HepG2 (cell line): Measurements from ENCODE around the gene GPR33. TPM values are rescaled to one million over a fixed set of nuclear protein-coding genes. Genes with fewer than 3 reads are reported as not detected.

Experiments used
- ATAC-seq: fragments of 200-7000 bp; cut with Tn5 transposase; 3 replicates; pipeline ENCODE4 v1.9.1; 2020; ENCODE audit warnings: mild to moderate bottlenecking, moderate library complexity
- BruUV-seq: library from RNA; stranded (reverse); fragments of 400-500 nt; replicated peaks from 2 replicates; lab custom pipeline; 2021; lab: Mats Ljungman, UMichigan
- CTCF ChIA-PET: fragments of 300-600 bp; formaldehyde crosslinking; extraction: SDS; loops from one replicate; lab custom pipeline; 2021; ENCODE audit warnings: low total read pairs, inconsistent platforms, low intra/inter-chr PET ratio; lab: Yijun Ruan, JAX
- POLR2A ChIA-PET: fragments of 350-600 bp; sonication (Branson Sonifier 250); formaldehyde crosslinking; loops from one replicate; lab custom pipeline; 2020; ENCODE audit warnings: antibody characterized with exemption, inconsistent platforms; lab: Yijun Ruan, JAX
- DNase-seq: peaks from one replicate; pipeline ENCODE4 v3.0.0-alpha.2; 2015; ENCODE audit warnings: low spot score
- FAIRE-seq: peaks from 3 replicates; lab custom pipeline; 2011; peaks lifted over from hg19 to GRCh38; lab: Jason Lieb, UNC
- H2AFZ ChIP-seq: one replicate; pipeline ENCODE4 v1.6.1; 2011; ENCODE audit warnings: low read length, inconsistent platforms
- H3K27ac ChIP-seq: fragments of 300-600 bp; 3 replicates; pipeline ENCODE4 v1.8.0; 2011; ENCODE audit warnings: mixed run types, mild to moderate bottlenecking, mixed read lengths, low read length, inconsistent platforms; ENCODE audit not compliant: insufficient read depth; ENCODE audit errors: extremely low read length
- H3K27me3 ChIP-seq, 2 experiments: fragments of 200-600 bp in 1 of 2; 2 replicates in 1 of 2; 3 replicates in 1 of 2; pipeline versions ENCODE4 v1.6.0 to v1.8.0; 2011; ENCODE audit warnings: low read length in 2 of 2, mild to moderate bottlenecking in 2 of 2, moderate library complexity in 2 of 2, inconsistent platforms in 1 of 2; ENCODE audit not compliant: insufficient read depth in 2 of 2, control insufficient read depth in 1 of 2
- H3K36me3 ChIP-seq, 2 experiments: fragments of 200-600 bp in 1 of 2; replicated peaks in 1 of 2; 2 replicates in 1 of 2; 3 replicates in 1 of 2; pipeline versions ENCODE4 v1.5.1 to v1.8.0; 2011; ENCODE audit warnings: low read length in 2 of 2, inconsistent platforms in 1 of 2; ENCODE audit not compliant: insufficient read depth in 2 of 2, control insufficient read depth in 1 of 2
- H3K4me1 ChIP-seq: 2 replicates; pipeline ENCODE4 v1.5.1; 2012; ENCODE audit warnings: low read length, inconsistent platforms; ENCODE audit not compliant: insufficient read depth
- H3K4me2 ChIP-seq: 2 replicates; pipeline ENCODE4 v1.6.0; 2011; ENCODE audit warnings: low read depth, low read length, inconsistent platforms
- H3K4me3 ChIP-seq, 3 experiments: fragments of 200-600 bp in 1 of 3; sonication (generic), shearing (Covaris generic) in 1 of 3; replicated peaks in 1 of 3; 2 replicates each; pipeline ENCODE4 v1.5.1; 2011 to 2016; ENCODE audit warnings: low read length in 3 of 3, inconsistent platforms in 2 of 3, low read depth in 2 of 3, mild to moderate bottlenecking in 2 of 3, control low read depth in 1 of 3, mixed read lengths in 1 of 3; ENCODE audit not compliant: insufficient read depth in 1 of 3
- H3K79me2 ChIP-seq: one replicate; pipeline ENCODE4 v1.6.1; 2011; ENCODE audit warnings: low read length, inconsistent platforms; ENCODE audit not compliant: insufficient read depth
- H3K9ac ChIP-seq: 2 replicates; pipeline ENCODE4 v1.6.0; 2011; ENCODE audit warnings: mild to moderate bottlenecking, low read depth, low read length, inconsistent platforms; ENCODE audit not compliant: insufficient read depth
- H3K9me3 ChIP-seq: 2 replicates; pipeline ENCODE4 v1.5.1; 2012; ENCODE audit warnings: mild to moderate bottlenecking, low read length
- H4K20me1 ChIP-seq: 2 replicates; pipeline ENCODE4 v1.6.0; 2011; ENCODE audit warnings: inconsistent platforms, mild to moderate bottlenecking, low read length, moderate library complexity; ENCODE audit not compliant: insufficient read depth
- ADNP ChIP-seq: sonication (generic); formaldehyde crosslinking; IDR thresholded peaks from 2 replicates; pipeline ENCODE4 v1.4.0; 2020; ENCODE audit warnings: missing genetic modification reagents
- ATF3 ChIP-seq: sonication (generic); formaldehyde crosslinking; IDR thresholded peaks from 2 replicates; pipeline ENCODE4 v1.4.0; 2020; ENCODE audit warnings: missing genetic modification reagents
- CAMTA2 ChIP-seq: sonication (generic); formaldehyde crosslinking; IDR thresholded peaks from 2 replicates; pipeline ENCODE4 v1.4.0; 2020; ENCODE audit warnings: mild to moderate bottlenecking, missing genetic modification reagents, borderline replicate concordance
- HNF4G ChIP-seq, 2 experiments: sonication (generic) in 1 of 2; formaldehyde crosslinking in 1 of 2; IDR thresholded peaks; 2 replicates each; pipeline versions ENCODE4 v1.4.0 to v1.6.1; 2011 to 2020; ENCODE audit warnings: borderline replicate concordance in 2 of 2, low read depth in 2 of 2, mild to moderate bottlenecking in 2 of 2, low read length in 1 of 2, missing genetic modification reagents in 1 of 2, moderate library complexity in 1 of 2
- RFX1 ChIP-seq: fragments of 450-650 bp; IDR thresholded peaks from 2 replicates; pipeline ENCODE4 v1.6.1; 2017
- ZNF552 ChIP-seq: sonication (generic); formaldehyde crosslinking; IDR thresholded peaks from 2 replicates; pipeline ENCODE4 v1.9.0; 2022; ENCODE audit warnings: missing genetic modification reagents, mild to moderate bottlenecking, borderline replicate concordance
- ZNF619 ChIP-seq: sonication (generic); formaldehyde crosslinking; IDR thresholded peaks from 2 replicates; pipeline ENCODE4 v1.4.0; 2020; ENCODE audit warnings: mild to moderate bottlenecking, missing genetic modification reagents
- ZNF7 ChIP-seq: IDR thresholded peaks from 2 replicates; pipeline ENCODE4 v1.6.1; 2016; ENCODE audit warnings: missing biosample characterization, missing genetic modification reagents
- WGBS: methylation state at CpG from one replicate; pipeline ENCODE4 v1.1.6; 2017; ENCODE audit warnings: low lambda C conversion rate; 5-methylcytosine and 5-hydroxymethylcytosine counted together
- in situ Hi-C: cut with HindIII; loops from 2 replicates; pipeline ENCODE4 v1.10.0; 2017; ENCODE audit warnings: low pct_unique_long_range_greater_than_20kb; ENCODE audit not compliant: extremely low pct_ligation_motif_present
- intact Hi-C: fragments of 100-400 bp; cut with micrococcal nuclease; formaldehyde crosslinking; loops from one replicate; pipeline ENCODE4 v1.10.0; 2022; ENCODE audit not compliant: unreplicated experiment
- polyA plus RNA-seq, 8 experiments: library from polyadenylated mRNA; depleted of rRNA in 3 of 8; stranded (reverse) in 7 of 8; unstranded in 1 of 8; fragments of >200 nt; fragmentation: Illumina TruSeq in 4 of 8; extraction: Trizol in 4 of 8; gene quantifications; 2 replicates each; pipeline versions ENCODE4 v1.2.1 to v1.2.3, GENCODE V29; 2011 to 2016; ENCODE audit warnings: low read depth in 4 of 8, missing spikeins in 1 of 8, mixed read lengths in 1 of 8; ENCODE audit not compliant: insufficient read depth in 1 of 8
- total RNA-seq, 5 experiments: library from RNA; depleted of rRNA; stranded (reverse); fragments of >200 nt; fragmentation: Illumina TruSeq; extraction: Trizol; gene quantifications; 2 replicates each; pipeline ENCODE4 v1.2.3, GENCODE V29; 2016; ENCODE audit warnings: low read depth in 1 of 5
- TF ChIP-seq, protein P1 (sequence below): sonication (generic); formaldehyde crosslinking; IDR thresholded peaks from 2 replicates; pipeline ENCODE4 v1.8.1; 2023; ENCODE audit warnings: mild to moderate bottlenecking, missing genetic modification reagents
- TF ChIP-seq, protein P2 (sequence below): sonication (generic); formaldehyde crosslinking; IDR thresholded peaks from 2 replicates; pipeline ENCODE4 v1.9.0; 2021; ENCODE audit warnings: missing genetic modification reagents, borderline replicate concordance
- TF ChIP-seq, protein P3 (sequence below): sonication (generic); formaldehyde crosslinking; IDR thresholded peaks from 2 replicates; pipeline ENCODE4 v1.4.0; 2020; ENCODE audit warnings: mild to moderate bottlenecking, missing genetic modification reagents
- TF ChIP-seq, protein P4 (sequence below): sonication (generic); formaldehyde crosslinking; IDR thresholded peaks from 2 replicates; pipeline ENCODE4 v1.5.1; 2020; ENCODE audit warnings: mild to moderate bottlenecking, missing genetic modification reagents, moderate library complexity
- TF ChIP-seq, protein P5 (sequence below): sonication (generic); formaldehyde crosslinking; IDR thresholded peaks from 2 replicates; pipeline ENCODE4 v1.4.0; 2020; ENCODE audit warnings: missing genetic modification reagents, low read depth, mild to moderate bottlenecking, borderline replicate concordance

Gene GPR33
- total and polyA plus RNA-seq, 2 of the 13 experiments (the other 11 are each of a cell fraction or from before 2014, with no cell fraction given) = not detected

GRCh38 chr14:31456841-31457664 lies 30.8 kb downstream of the GPR33 start, which contains the start of gene DTD2:
DTD2 (minus strand) TSS chr14:31457506; CDS start chr14:31457393, 113 bp downstream.
- peak within 1 kb of the TSS; percentile 93 for H3K4me2 ChIP-seq
- CTCF ChIA-PET = no interaction called here
- peaks cover 21% of the 10 kb centered on the region for H3K4me1 ChIP-seq
- peak within 1 kb of the TSS; percentile 74 to 88 (median 84) for H3K4me3 ChIP-seq
- in situ Hi-C loops = loop anchor here (5.0 kb wide), 1 partner anchor 35 kb away; the partner anchor contains the start of gene HEATR5A
- POLR2A ChIA-PET = interaction anchor here (0.5 to 4.4 kb wide), 36 partner anchors 8 to 835 kb away, joined by 3 to 181 read pairs (median 4); partner anchors contain the start of genes ARHGAP5, HEATR5A, HECTD1 and NUBPL
- H3K36me3 ChIP-seq = peaks cover 3 to 4% of the 10 kb centered on the region in 2 experiments; a peak in 3 of 5 replicates
- ATAC-seq (peak; percentile 98), FAIRE-seq (peak; percentile 32), DNase-seq (peak; percentile 98)
- H3K27me3 ChIP-seq = no peaks in the 10 kb centered on the region; a peak in 1 of 5 replicates
- H3K9me3 ChIP-seq = no peaks in the 10 kb centered on the region
- intact Hi-C loops = loop anchor here (1.0 to 5.0 kb wide), 7 partner anchors 37 to 800 kb away; partner anchors contain the start of genes HEATR5A, HECTD1, NUBPL and RNU6-7
- no peaks in the 10 kb centered on the region for H4K20me1 ChIP-seq
- H3K79me2 ChIP-seq = peaks cover 11% of the 10 kb centered on the region
- H2AFZ ChIP-seq = peak within 1 kb of the TSS; percentile 88
- BruUV-seq = TSS peak; percentile 82
- WGBS = 1% methylated on average over 69 of the region's 70 CpGs
- peak within 1 kb of the TSS; percentile 93 for H3K9ac ChIP-seq
- peak within 1 kb of the TSS; percentile 87 for H3K27ac ChIP-seq
- TF ChIP-seq RFX1 = no peak
- TF ChIP-seq ADNP (CRISPR knock-in tag) = peak; percentile 50; the same call in 1 of the 2 replicates
- peak; percentile 100 for TF ChIP-seq CAMTA2
- TF ChIP-seq HNF4G (IDR thresholded peaks at IDR 0.05; ENCODE audit: borderline replicate concordance, low read depth, low read length) = peak; percentile 16; the same call in 1 of the 2 replicates
- peak; percentile 97 for TF ChIP-seq HNF4G (CRISPR knock-in tag; IDR thresholded peaks at IDR 0.05; ENCODE audit: borderline replicate concordance, low read depth)
- peak; percentile 88 for TF ChIP-seq ATF3 (CRISPR knock-in tag)
- TF ChIP-seq, protein P1, sequence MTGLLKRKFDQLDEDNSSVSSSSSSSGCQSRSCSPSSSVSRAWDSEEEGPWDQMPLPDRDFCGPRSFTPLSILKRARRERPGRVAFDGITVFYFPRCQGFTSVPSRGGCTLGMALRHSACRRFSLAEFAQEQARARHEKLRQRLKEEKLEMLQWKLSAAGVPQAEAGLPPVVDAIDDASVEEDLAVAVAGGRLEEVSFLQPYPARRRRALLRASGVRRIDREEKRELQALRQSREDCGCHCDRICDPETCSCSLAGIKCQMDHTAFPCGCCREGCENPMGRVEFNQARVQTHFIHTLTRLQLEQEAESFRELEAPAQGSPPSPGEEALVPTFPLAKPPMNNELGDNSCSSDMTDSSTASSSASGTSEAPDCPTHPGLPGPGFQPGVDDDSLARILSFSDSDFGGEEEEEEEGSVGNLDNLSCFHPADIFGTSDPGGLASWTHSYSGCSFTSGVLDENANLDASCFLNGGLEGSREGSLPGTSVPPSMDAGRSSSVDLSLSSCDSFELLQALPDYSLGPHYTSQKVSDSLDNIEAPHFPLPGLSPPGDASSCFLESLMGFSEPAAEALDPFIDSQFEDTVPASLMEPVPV = peak; percentile 99
- TF ChIP-seq, protein P2, sequence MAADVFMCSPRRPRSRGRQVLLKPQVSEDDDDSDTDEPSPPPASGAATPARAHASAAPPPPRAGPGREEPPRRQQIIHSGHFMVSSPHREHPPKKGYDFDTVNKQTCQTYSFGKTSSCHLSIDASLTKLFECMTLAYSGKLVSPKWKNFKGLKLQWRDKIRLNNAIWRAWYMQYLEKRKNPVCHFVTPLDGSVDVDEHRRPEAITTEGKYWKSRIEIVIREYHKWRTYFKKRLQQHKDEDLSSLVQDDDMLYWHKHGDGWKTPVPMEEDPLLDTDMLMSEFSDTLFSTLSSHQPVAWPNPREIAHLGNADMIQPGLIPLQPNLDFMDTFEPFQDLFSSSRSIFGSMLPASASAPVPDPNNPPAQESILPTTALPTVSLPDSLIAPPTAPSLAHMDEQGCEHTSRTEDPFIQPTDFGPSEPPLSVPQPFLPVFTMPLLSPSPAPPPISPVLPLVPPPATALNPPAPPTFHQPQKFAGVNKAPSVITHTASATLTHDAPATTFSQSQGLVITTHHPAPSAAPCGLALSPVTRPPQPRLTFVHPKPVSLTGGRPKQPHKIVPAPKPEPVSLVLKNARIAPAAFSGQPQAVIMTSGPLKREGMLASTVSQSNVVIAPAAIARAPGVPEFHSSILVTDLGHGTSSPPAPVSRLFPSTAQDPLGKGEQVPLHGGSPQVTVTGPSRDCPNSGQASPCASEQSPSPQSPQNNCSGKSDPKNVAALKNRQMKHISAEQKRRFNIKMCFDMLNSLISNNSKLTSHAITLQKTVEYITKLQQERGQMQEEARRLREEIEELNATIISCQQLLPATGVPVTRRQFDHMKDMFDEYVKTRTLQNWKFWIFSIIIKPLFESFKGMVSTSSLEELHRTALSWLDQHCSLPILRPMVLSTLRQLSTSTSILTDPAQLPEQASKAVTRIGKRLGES (CRISPR knock-in tag) = peak; percentile 94
- TF ChIP-seq ZNF619 = peak; percentile 100
- TF ChIP-seq ZNF7 = peak; percentile 72
- TF ChIP-seq, protein P3, sequence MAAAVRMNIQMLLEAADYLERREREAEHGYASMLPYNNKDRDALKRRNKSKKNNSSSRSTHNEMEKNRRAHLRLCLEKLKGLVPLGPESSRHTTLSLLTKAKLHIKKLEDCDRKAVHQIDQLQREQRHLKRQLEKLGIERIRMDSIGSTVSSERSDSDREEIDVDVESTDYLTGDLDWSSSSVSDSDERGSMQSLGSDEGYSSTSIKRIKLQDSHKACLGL (CRISPR knock-in tag) = peak; percentile 100
- peak; percentile 99 for TF ChIP-seq ZNF552 (CRISPR knock-in tag)
- TF ChIP-seq, protein P4, sequence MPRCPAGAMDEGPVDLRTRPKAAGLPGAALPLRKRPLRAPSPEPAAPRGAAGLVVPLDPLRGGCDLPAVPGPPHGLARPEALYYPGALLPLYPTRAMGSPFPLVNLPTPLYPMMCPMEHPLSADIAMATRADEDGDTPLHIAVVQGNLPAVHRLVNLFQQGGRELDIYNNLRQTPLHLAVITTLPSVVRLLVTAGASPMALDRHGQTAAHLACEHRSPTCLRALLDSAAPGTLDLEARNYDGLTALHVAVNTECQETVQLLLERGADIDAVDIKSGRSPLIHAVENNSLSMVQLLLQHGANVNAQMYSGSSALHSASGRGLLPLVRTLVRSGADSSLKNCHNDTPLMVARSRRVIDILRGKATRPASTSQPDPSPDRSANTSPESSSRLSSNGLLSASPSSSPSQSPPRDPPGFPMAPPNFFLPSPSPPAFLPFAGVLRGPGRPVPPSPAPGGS = peak; percentile 100
- TF ChIP-seq, protein P5, sequence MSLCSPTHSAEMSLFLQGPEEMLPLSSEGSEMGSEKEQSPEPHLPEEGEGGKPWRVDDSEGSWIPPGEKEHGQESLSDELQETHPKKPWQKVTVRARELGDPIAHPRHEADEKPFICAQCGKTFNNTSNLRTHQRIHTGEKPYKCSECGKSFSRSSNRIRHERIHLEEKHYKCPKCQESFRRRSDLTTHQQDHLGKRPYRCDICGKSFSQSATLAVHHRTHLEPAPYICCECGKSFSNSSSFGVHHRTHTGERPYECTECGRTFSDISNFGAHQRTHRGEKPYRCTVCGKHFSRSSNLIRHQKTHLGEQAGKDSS (CRISPR knock-in tag) = peak; percentile 98
